HepG2 (cell line): ENCODE data around the gene MSMP. TPM values are rescaled to one million over a fixed set of nuclear protein-coding genes. Genes with fewer than 3 reads are reported as not detected.

ENCODE experiments used
- CC2D1A ChIP-seq: sonication (generic); formaldehyde crosslinking; IDR thresholded peaks from 2 replicates; pipeline ENCODE4 v1.8.1; 2023; ENCODE audit warnings: mild to moderate bottlenecking, missing genetic modification reagents
- DMTF1 ChIP-seq: sonication (generic); formaldehyde crosslinking; IDR thresholded peaks from 2 replicates; pipeline ENCODE4 v1.4.0; 2020; ENCODE audit warnings: mild to moderate bottlenecking, missing genetic modification reagents
- ELF4 ChIP-seq: sonication (generic); formaldehyde crosslinking; IDR thresholded peaks from 2 replicates; pipeline ENCODE4 v1.5.0; 2020; ENCODE audit warnings: missing genetic modification reagents, mild to moderate bottlenecking, moderate library complexity, borderline replicate concordance
- FOSL2 ChIP-seq: sonication (generic); formaldehyde crosslinking; IDR thresholded peaks from 2 replicates; pipeline ENCODE4 v1.4.0; 2020; ENCODE audit warnings: missing genetic modification reagents
- FOXJ3 ChIP-seq: sonication (generic); formaldehyde crosslinking; IDR thresholded peaks from 2 replicates; pipeline ENCODE4 v1.4.0; 2020; ENCODE audit warnings: missing genetic modification reagents, mild to moderate bottlenecking, borderline replicate concordance
- HDAC6 ChIP-seq: fragments of 200-600 bp; sonication (generic); IDR thresholded peaks from 2 replicates; pipeline ENCODE4 v1.7.0; 2017; ENCODE audit warnings: mild to moderate bottlenecking, antibody characterized with exemption, low read length, low read depth
- LBX2 ChIP-seq: sonication (generic); formaldehyde crosslinking; IDR thresholded peaks from 2 replicates; pipeline ENCODE4 v1.5.0; 2020; ENCODE audit warnings: missing genetic modification reagents, mild to moderate bottlenecking, borderline replicate concordance
- MLX ChIP-seq: IDR thresholded peaks from 2 replicates; pipeline ENCODE4 v1.6.1; 2016
- NRL ChIP-seq: sonication (generic); formaldehyde crosslinking; IDR thresholded peaks from 2 replicates; pipeline ENCODE4 v1.5.0; 2020; ENCODE audit warnings: missing genetic modification reagents, mild to moderate bottlenecking, moderate library complexity, borderline replicate concordance
- SKIL ChIP-seq: sonication (generic); formaldehyde crosslinking; IDR thresholded peaks from 2 replicates; pipeline ENCODE4 v1.8.0; 2022; ENCODE audit warnings: missing genetic modification reagents, mild to moderate bottlenecking, moderate library complexity, borderline replicate concordance
- UBTF ChIP-seq: sonication (generic); formaldehyde crosslinking; IDR thresholded peaks from 2 replicates; pipeline ENCODE4 v1.4.0; 2020; ENCODE audit warnings: mild to moderate bottlenecking, missing genetic modification reagents
- ZNF280D ChIP-seq: sonication (generic); formaldehyde crosslinking; IDR thresholded peaks from 2 replicates; pipeline ENCODE4 v1.5.1; 2020; ENCODE audit warnings: mild to moderate bottlenecking, missing genetic modification reagents
- ZNF615 ChIP-seq: sonication (generic); formaldehyde crosslinking; IDR thresholded peaks from 2 replicates; pipeline ENCODE4 v1.5.0; 2020; ENCODE audit warnings: mild to moderate bottlenecking, missing genetic modification reagents, borderline replicate concordance
- ZNF749 ChIP-seq: sonication (generic); formaldehyde crosslinking; IDR thresholded peaks from 2 replicates; pipeline ENCODE4 v1.8.0; 2022; ENCODE audit warnings: mild to moderate bottlenecking, missing genetic modification reagents, moderate library complexity, borderline replicate concordance
- polyA plus RNA-seq, 8 experiments: library from polyadenylated mRNA; depleted of rRNA in 3 of 8; stranded (reverse) in 7 of 8; unstranded in 1 of 8; fragments of >200 nt; fragmentation: Illumina TruSeq in 4 of 8; extraction: Trizol in 4 of 8; gene quantifications; 2 replicates each; pipeline versions ENCODE4 v1.2.1 to v1.2.3, GENCODE V29; 2011 to 2016; ENCODE audit warnings: low read depth in 4 of 8, missing spikeins in 1 of 8, mixed read lengths in 1 of 8; ENCODE audit not compliant: insufficient read depth in 1 of 8
- total RNA-seq, 5 experiments: library from RNA; depleted of rRNA; stranded (reverse); fragments of >200 nt; fragmentation: Illumina TruSeq; extraction: Trizol; gene quantifications; 2 replicates each; pipeline ENCODE4 v1.2.3, GENCODE V29; 2016; ENCODE audit warnings: low read depth in 1 of 5

Gene MSMP
- total and polyA plus RNA-seq, 2 of the 13 experiments (the other 11 are each of a cell fraction or from before 2014, with no cell fraction given), result 0.24 to 0.46 TPM

GRCh38 chr9:35748858-35749514, 5.1 kb downstream of the MSMP start, which contains the start of the genes GBA2 and RGP1 (continued):
- TF ChIP-seq ZNF280D (CRISPR knock-in tag) (no peak), FOSL2 (CRISPR knock-in tag) (no peak), DMTF1 (no peak), LBX2 (CRISPR knock-in tag) (no peak), ZNF615 (CRISPR knock-in tag) (no peak), CC2D1A (CRISPR knock-in tag) (no peak), ELF4 (CRISPR knock-in tag) (no peak), UBTF (CRISPR knock-in tag) (peak; percentile 83), HDAC6 (no peak), FOXJ3 (CRISPR knock-in tag) (no peak), NRL (no peak), SKIL (CRISPR knock-in tag) (no peak), ZNF749 (CRISPR knock-in tag) (no peak), MLX (CRISPR knock-in tag) (no peak)
